Measurements from ENCODE around the gene ANXA6. TPM values are rescaled to one million over a fixed set of nuclear protein-coding genes. Genes with fewer than 3 reads are reported as not detected.

The ANXA6 gene
- total and polyA plus RNA-seq, 4 donors = 61.4 to 208 (median 155) TPM

GRCh38 chr5:151139646-151140045, 17.9 kb downstream of the ANXA6 start:
- DNase-seq (no peak), ATAC-seq (ENCODE audit: insufficient read depth, low FRiP score) (no peak)
- no peak for TF ChIP-seq CTCF (IDR thresholded peaks at IDR 0.05; ENCODE audit: control extremely low read depth, extremely low read depth)
- no peak overlapping the region for H3K27ac ChIP-seq (ENCODE audit: low read depth in 1 of 2, low read length in 1 of 2)
- no peak overlapping the region for H3K9ac ChIP-seq (ENCODE audit: insufficient read depth in 1 of 2, low read length in 2 of 2)
- H3K27me3 ChIP-seq (ENCODE audit: control insufficient read depth in 3 of 3, insufficient read depth in 3 of 3, low read length in 2 of 3) = no peaks in the 10 kb centered on the region
- peaks cover 0 to 2% (median 0%) of the 10 kb centered on the region in 5 donors for H3K4me1 ChIP-seq (ENCODE audit: control insufficient read depth in 5 of 5, insufficient read depth in 5 of 5, low read length in 5 of 5)
- peaks cover 33 to 63% (median 52%) of the 10 kb centered on the region in 4 donors for H3K36me3 ChIP-seq (ENCODE audit: control insufficient read depth in 4 of 4, insufficient read depth in 4 of 4, low read length in 4 of 4)
- 89 to 94% methylated on average over 3 of the region's 3 CpGs for WGBS, 2 donors
- H3K4me3 ChIP-seq = no peak overlapping the region
- no peaks in the 10 kb centered on the region for H3K9me3 ChIP-seq (ENCODE audit: control insufficient read depth in 4 of 4, insufficient read depth in 3 of 4, low read length in 3 of 4)

GRCh38 chr5:151139015-151139414, 18.6 kb downstream of the ANXA6 start:
- peaks cover 36 to 65% (median 53%) of the 10 kb centered on the region in 4 donors for H3K36me3 ChIP-seq (ENCODE audit: control insufficient read depth in 4 of 4, insufficient read depth in 4 of 4, low read length in 4 of 4)
- H3K27me3 ChIP-seq (ENCODE audit: control insufficient read depth in 3 of 3, insufficient read depth in 3 of 3, low read length in 2 of 3) = no peaks in the 10 kb centered on the region
- ATAC-seq (ENCODE audit: insufficient read depth, low FRiP score) (no peak), DNase-seq (peak in 1 of 3 donors; percentile 38)
- no peak overlapping the region for H3K4me3 ChIP-seq
- H3K9me3 ChIP-seq (ENCODE audit: control insufficient read depth in 4 of 4, insufficient read depth in 3 of 4, low read length in 3 of 4) = no peaks in the 10 kb centered on the region
- H3K4me1 ChIP-seq (ENCODE audit: control insufficient read depth in 5 of 5, insufficient read depth in 5 of 5, low read length in 5 of 5) = peaks cover 0 to 2% (median 0%) of the 10 kb centered on the region in 5 donors
- no peak overlapping the region for H3K27ac ChIP-seq (ENCODE audit: low read depth in 1 of 2, low read length in 1 of 2)
- H3K9ac ChIP-seq (ENCODE audit: insufficient read depth in 1 of 2, low read length in 2 of 2) = no peak overlapping the region
- TF ChIP-seq CTCF (IDR thresholded peaks at IDR 0.05; ENCODE audit: control extremely low read depth, extremely low read depth) = no peak
- 84 to 87% methylated on average over 8 of the region's 8 CpGs for WGBS, 2 donors

GRCh38 chr5:151138114-151138513, 19.5 kb downstream of the ANXA6 start:
- Histone ChIP-seq H3K27ac (ENCODE audit: low read depth in 1 of 2, low read length in 1 of 2) (no peak overlapping the region), H3K9me3 (ENCODE audit: control insufficient read depth in 4 of 4, insufficient read depth in 3 of 4, low read length in 3 of 4) (no peaks in the 10 kb centered on the region), H3K36me3 (ENCODE audit: control insufficient read depth in 4 of 4, insufficient read depth in 4 of 4, low read length in 4 of 4) (peaks cover 40 to 62% (median 55%) of the 10 kb centered on the region in 4 donors), H3K9ac (ENCODE audit: insufficient read depth in 1 of 2, low read length in 2 of 2) (no peak overlapping the region), H3K4me3 (no peak overlapping the region), H3K4me1 (ENCODE audit: control insufficient read depth in 5 of 5, insufficient read depth in 5 of 5, low read length in 5 of 5) (peaks cover 0 to 2% (median 0%) of the 10 kb centered on the region in 5 donors), H3K27me3 (ENCODE audit: control insufficient read depth in 3 of 3, insufficient read depth in 3 of 3, low read length in 2 of 3) (no peaks in the 10 kb centered on the region)
- DNase-seq (no peak), ATAC-seq (ENCODE audit: insufficient read depth, low FRiP score) (no peak)
- no peak for TF ChIP-seq CTCF (IDR thresholded peaks at IDR 0.05; ENCODE audit: control extremely low read depth, extremely low read depth)
- 91 to 97% methylated on average over 1 of the region's 1 CpG for WGBS, 2 donors
